HCT116 (cell line): ENCODE results near the gene DAND5. TPM values are rescaled to one million over a fixed set of nuclear protein-coding genes. Genes with fewer than 3 reads are reported as not detected.

Experiments
- ATAC-seq: fragments of 200-7000 bp; cut with Tn5 transposase; 2 replicates; pipeline ENCODE4 v1.9.1; 2020; ENCODE audit warnings: mild to moderate bottlenecking, moderate library complexity
- BruUV-seq: library from RNA; stranded (reverse); fragments of 400-500 nt; replicated peaks from 2 replicates; lab custom pipeline; 2021; lab: Mats Ljungman, UMichigan
- CTCF ChIA-PET: fragments of 300-600 bp; sonication (Branson Sonifier 250); formaldehyde crosslinking; loops from one replicate; lab custom pipeline; 2021; ENCODE audit warnings: antibody characterized with exemption; lab: Charles Lee
- POLR2A ChIA-PET: fragments of 300-600, 350-600 bp; sonication (Branson Sonifier 250); formaldehyde crosslinking; loops from one replicate; lab custom pipeline; 2021; ENCODE audit warnings: antibody characterized with exemption; lab: Charles Lee
- RAD21 ChIA-PET, 2 experiments: fragments of 300-600 bp; sonication (Branson Sonifier 250); formaldehyde crosslinking; loops; one replicate each; lab custom pipeline; 2023; ENCODE audit warnings: low total read pairs in 2 of 2; ENCODE audit not compliant: uncharacterized antibody in 2 of 2, unreplicated experiment in 2 of 2, low non-redundant PET in 1 of 2; lab: Charles Lee
- DNase-seq: peaks from one replicate; pipeline ENCODE4 v3.0.0-alpha.2; 2010; ENCODE audit warnings: low read depth, low spot score
- H2AFZ ChIP-seq: fragments of 200-600 bp; shearing (Covaris generic), sonication (generic); 2 replicates; pipeline ENCODE4 v1.6.1; 2017; ENCODE audit warnings: low read depth, mixed run types, mixed read lengths, antibody characterized with exemption, low read length; ENCODE audit not compliant: poor library complexity, severe bottlenecking
- H3K27ac ChIP-seq: 2 replicates; pipeline ENCODE4 v1.5.1; 2012; ENCODE audit warnings: low read depth, low read length
- H3K27me3 ChIP-seq: fragments of 200-600 bp; sonication (generic); 2 replicates; pipeline ENCODE4 v1.6.1; 2016; ENCODE audit warnings: mixed run types, low read length, mixed read lengths; ENCODE audit not compliant: insufficient read depth
- H3K36me3 ChIP-seq, 2 experiments: fragments of 200-500 bp in 1 of 2; fragments of 200-600 bp in 1 of 2; sonication (Bioruptor generic) in 1 of 2; sonication (generic) in 1 of 2; 2 replicates each; pipeline versions ENCODE4 v1.5.1 to v1.6.1; 2014 to 2016; ENCODE audit warnings: low read length in 2 of 2, inconsistent platforms in 1 of 2, mixed read lengths in 1 of 2, mixed run types in 1 of 2; ENCODE audit not compliant: insufficient read depth in 2 of 2, control insufficient read depth in 1 of 2
- H3K4me1 ChIP-seq, 2 experiments: fragments of 200-600 bp in 1 of 2; sonication (generic) in 1 of 2; 2 replicates each; pipeline versions ENCODE4 v1.5.1 to v1.6.1; 2012 to 2017; ENCODE audit warnings: low read length in 2 of 2, inconsistent platforms in 1 of 2, mild to moderate bottlenecking in 1 of 2, mixed read lengths in 1 of 2, mixed run types in 1 of 2, moderate library complexity in 1 of 2; ENCODE audit not compliant: insufficient read depth in 2 of 2, control insufficient read depth in 1 of 2
- H3K4me2 ChIP-seq: fragments of 200-600 bp; sonication (generic); 2 replicates; pipeline ENCODE4 v1.6.1; 2017; ENCODE audit warnings: mixed run types, low read length, mixed read lengths
- H3K4me3 ChIP-seq, 2 experiments: fragments of 200-600 bp in 1 of 2; sonication (generic) in 1 of 2; replicated peaks in 1 of 2; 2 replicates each; pipeline ENCODE4 v1.5.1; 2011 to 2016; ENCODE audit warnings: low read length in 2 of 2, control low read depth in 1 of 2, low read depth in 1 of 2, mild to moderate bottlenecking in 1 of 2, mixed read lengths in 1 of 2, mixed run types in 1 of 2
- H3K79me2 ChIP-seq: fragments of 200-600 bp; sonication (generic); 2 replicates; pipeline ENCODE4 v1.6.1; 2017; ENCODE audit warnings: mild to moderate bottlenecking, mixed run types, low read length, moderate library complexity, mixed read lengths; ENCODE audit not compliant: insufficient read depth
- H3K9ac ChIP-seq: fragments of 200-600 bp; sonication (generic); 2 replicates; pipeline ENCODE4 v1.6.1; 2016; ENCODE audit warnings: low read length, mixed read lengths
- H3K9me2 ChIP-seq: fragments of 200-600 bp; sonication (generic), shearing (Covaris generic); 2 replicates; pipeline ENCODE4 v1.6.1; 2017; ENCODE audit warnings: mixed run types, mild to moderate bottlenecking, moderate library complexity; ENCODE audit not compliant: insufficient read depth
- H3K9me3 ChIP-seq, 2 experiments: fragments of 200-500 bp in 1 of 2; fragments of 200-600 bp in 1 of 2; sonication (Bioruptor generic) in 1 of 2; sonication (generic) in 1 of 2; 2 replicates each; pipeline ENCODE4 v1.6.1; 2014 to 2017; ENCODE audit warnings: low read length in 2 of 2, mixed read lengths in 2 of 2, inconsistent platforms in 1 of 2, low read depth in 1 of 2, mild to moderate bottlenecking in 1 of 2, mixed run types in 1 of 2, moderate library complexity in 1 of 2; ENCODE audit not compliant: control insufficient read depth in 1 of 2, insufficient read depth in 1 of 2
- H4K20me1 ChIP-seq: fragments of 200-600 bp; sonication (generic), shearing (Covaris generic); 2 replicates; pipeline ENCODE4 v1.6.1; 2017; ENCODE audit warnings: mixed run types, mild to moderate bottlenecking, moderate library complexity; ENCODE audit not compliant: insufficient read depth
- CBX3 ChIP-seq: IDR thresholded peaks from 2 replicates; pipeline ENCODE4 v1.6.1; 2012; ENCODE audit warnings: low read depth
- CEBPB ChIP-seq: IDR thresholded peaks from 2 replicates; pipeline ENCODE4 v1.6.1; 2012; ENCODE audit warnings: low read depth
- EGR1 ChIP-seq: IDR thresholded peaks from 2 replicates; pipeline ENCODE4 v1.6.1; 2012; ENCODE audit warnings: low read depth
- EZH2phosphoT487 ChIP-seq: fragments of 200-600 bp; IDR thresholded peaks from 2 replicates; pipeline ENCODE4 v1.6.1; 2018; ENCODE audit warnings: antibody characterized with exemption, borderline replicate concordance
- FOSL1 ChIP-seq: IDR thresholded peaks from 2 replicates; pipeline ENCODE4 v1.6.1; 2012; ENCODE audit warnings: low read depth
- POLR2A ChIP-seq: IDR thresholded peaks from 2 replicates; pipeline ENCODE4 v1.7.0; 2011; ENCODE audit warnings: borderline replicate concordance; ENCODE audit not compliant: insufficient read depth, insufficient read length; ENCODE audit errors: extremely low read depth
- SRF ChIP-seq: IDR thresholded peaks from 2 replicates; pipeline ENCODE4 v1.6.1; 2012; ENCODE audit warnings: low read depth
- ZFX ChIP-seq: fragments of 450-650 bp; IDR thresholded peaks from 2 replicates; pipeline ENCODE4 v1.6.1; 2017
- ZNF274 ChIP-seq: fragments of 200-500 bp; sonication (Bioruptor generic); IDR thresholded peaks from 2 replicates; pipeline ENCODE4 v1.6.1; 2014; ENCODE audit warnings: mild to moderate bottlenecking, low read depth, low read length, inconsistent platforms
- intact Hi-C: fragments of 100-400 bp; cut with micrococcal nuclease; formaldehyde crosslinking; loops from 2 replicates; pipeline ENCODE4 v1.10.0; 2022
- total RNA-seq: library from RNA; stranded (reverse); gene quantifications from one replicate; pipeline ENCODE4 v1.2.1, GENCODE V29; 2021; ENCODE audit not compliant: unreplicated experiment
- TF ChIP-seq, protein P1 (sequence below): IDR thresholded peaks from 2 replicates; pipeline ENCODE4 v1.6.1; 2012
- TF ChIP-seq, protein P2 (sequence below): IDR thresholded peaks from 2 replicates; pipeline ENCODE4 v1.6.1; 2011; ENCODE audit warnings: mild to moderate bottlenecking, low read length, moderate library complexity; ENCODE audit not compliant: insufficient replicate concordance; ENCODE audit errors: extremely low read depth

The DAND5 gene
- total RNA-seq, 1 experiment from 2014 or later: 0.25 TPM

DNA sequence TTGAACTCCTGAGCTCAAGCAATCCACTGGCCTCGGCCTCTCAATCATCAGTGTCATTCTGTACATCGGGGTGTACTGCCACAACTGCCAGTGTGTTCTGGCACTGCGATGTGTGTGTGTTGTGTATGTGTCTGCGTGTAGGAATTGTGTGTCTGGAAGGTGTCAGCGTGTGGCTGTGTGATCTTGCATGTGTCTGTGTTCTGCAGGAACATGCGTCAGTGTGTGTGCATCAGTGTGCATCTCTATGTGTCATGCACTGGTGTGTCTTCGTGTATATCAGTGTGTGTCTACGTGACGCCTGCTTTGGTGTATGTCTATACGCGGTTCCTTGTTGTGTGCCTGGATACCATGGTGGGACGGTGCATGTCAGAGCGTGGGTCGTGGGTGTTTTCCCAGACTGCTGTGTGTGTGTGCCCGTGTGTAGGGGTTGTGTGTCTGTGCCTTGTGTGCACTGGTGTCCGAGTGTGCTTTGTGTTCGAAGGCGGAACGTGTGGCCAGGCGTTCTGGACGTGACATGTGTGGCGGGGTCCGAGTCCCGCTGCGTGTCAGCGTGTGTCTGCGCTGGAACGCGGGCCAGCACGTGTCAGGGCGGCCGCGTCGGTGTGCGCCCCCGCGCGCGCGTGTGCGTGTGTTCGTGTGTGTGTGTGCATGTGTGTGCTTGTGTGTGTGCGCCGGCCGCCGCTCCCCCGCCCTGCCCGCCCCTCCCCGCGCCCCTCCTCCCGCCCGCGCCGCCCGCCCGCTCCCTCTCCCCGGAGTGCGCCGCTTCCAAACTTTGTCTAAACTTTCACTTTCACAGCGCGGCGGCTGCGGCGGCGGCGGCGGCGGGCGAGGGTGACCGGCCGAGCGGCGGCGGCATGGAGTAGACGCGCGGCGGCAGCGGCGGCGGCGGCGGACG lies 25.6 kb downstream of the DAND5 start, which contains the start of gene NFIX:
TSS of gene NFIX (plus strand) at position 775 of the 895 bp plus-strand sequence. CDS start 363 bp downstream, outside the sequence.
- Histone ChIP-seq H3K27me3 (no peaks in the 10 kb centered on the region), H3K9me3 (no peaks in the 10 kb centered on the region), H3K9me2 (no peaks in the 10 kb centered on the region)
- ChIA-PET POLR2A (no interaction called here), RAD21 (no interaction called here)
- peak; percentile 44 for ATAC-seq
- TF ChIP-seq EGR1: no peak
- TF ChIP-seq CBX3: no peak
- TF ChIP-seq, protein P1, sequence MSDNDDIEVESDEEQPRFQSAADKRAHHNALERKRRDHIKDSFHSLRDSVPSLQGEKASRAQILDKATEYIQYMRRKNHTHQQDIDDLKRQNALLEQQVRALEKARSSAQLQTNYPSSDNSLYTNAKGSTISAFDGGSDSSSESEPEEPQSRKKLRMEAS: peak; percentile 68
- no peak for TF ChIP-seq FOSL1
- TF ChIP-seq POLR2A: no peak
- TF ChIP-seq, all 23 proteins: peak for 1
- no peak for DNase-seq
- Histone ChIP-seq H4K20me1 (no peaks in the 10 kb centered on the region), H3K27ac (peak within 1 kb of the TSS; percentile 71; the same call in 1 of the 2 replicates), H3K4me3 (peak within 1 kb of the TSS; percentile 65 to 81), H3K4me2 (peak within 1 kb of the TSS; percentile 96), H3K36me3 (peaks cover 0 to 5% of the 10 kb centered on the region in 2 experiments; a peak in 1 of 4 replicates), H3K79me2 (peaks cover 17% of the 10 kb centered on the region; the same call in 1 of the 2 replicates), H3K9ac (peak within 1 kb of the TSS; percentile 78), H3K4me1 (peaks cover 5 to 17% of the 10 kb centered on the region in 2 experiments; a peak in 3 of 4 replicates), H2AFZ (no peak within 1 kb of the TSS)
- CTCF ChIA-PET: no interaction called here
- intact Hi-C loops: no loop called here
- no TSS peak for BruUV-seq

DNA sequence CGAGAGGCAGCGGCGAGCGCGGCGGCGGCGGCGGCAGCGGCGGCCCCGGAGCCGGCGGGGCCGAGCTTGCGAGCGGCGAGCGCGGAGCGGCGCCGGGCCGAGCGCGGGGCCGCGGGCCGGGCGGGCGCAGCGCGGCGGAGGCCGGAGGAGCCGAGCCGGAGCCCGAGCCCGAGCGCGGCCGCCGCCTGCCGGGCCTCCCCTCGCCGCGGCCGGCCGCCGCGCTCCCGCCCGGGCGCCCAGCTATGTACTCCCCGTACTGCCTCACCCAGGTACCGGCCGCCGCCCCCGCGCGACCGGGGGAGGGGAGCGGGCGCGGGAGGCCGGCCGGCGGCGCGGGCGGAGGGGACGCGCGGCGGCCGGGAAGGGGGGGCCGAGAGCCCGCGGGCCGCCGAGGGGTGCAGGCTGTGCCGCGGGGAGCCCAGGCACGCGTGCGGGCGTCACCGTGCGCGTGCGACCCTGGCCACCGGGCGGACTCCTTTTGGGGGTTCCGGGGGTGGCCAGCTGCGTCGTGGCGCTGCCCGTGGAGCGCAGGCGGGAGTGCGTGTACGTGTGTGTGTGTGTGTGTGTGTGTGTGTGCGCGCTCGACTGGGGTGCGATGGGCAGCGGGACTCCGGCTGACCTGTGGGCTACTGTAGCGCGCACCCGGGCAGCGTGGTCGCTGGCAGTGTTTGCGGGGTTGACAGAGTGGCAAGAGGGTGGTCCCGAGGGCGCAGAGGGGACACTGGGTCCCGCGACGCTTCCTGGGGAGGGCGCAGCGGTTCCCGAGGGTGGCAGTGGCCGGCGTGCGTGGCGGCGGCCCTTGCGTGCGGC lies 26.4 kb downstream of the DAND5 start:
- ChIA-PET RAD21 (no interaction called here), POLR2A (no interaction called here), CTCF (no interaction called here)
- H4K20me1 ChIP-seq: no peaks in the 10 kb centered on the region
- H3K4me2 ChIP-seq: peak overlapping the region; percentile 96
- H2AFZ ChIP-seq: no peak overlapping the region
- DNase-seq (no peak), ATAC-seq (peak; percentile 51)
- peak overlapping the region; percentile 78 for H3K9ac ChIP-seq
- no peaks in the 10 kb centered on the region for H3K27me3 ChIP-seq
- BruUV-seq: no TSS peak
- H3K27ac ChIP-seq: peak overlapping the region; percentile 71; the same call in 1 of the 2 replicates
- intact Hi-C loops: no loop called here
- no peaks in the 10 kb centered on the region for H3K9me3 ChIP-seq
- no peaks in the 10 kb centered on the region for H3K9me2 ChIP-seq
- H3K36me3 ChIP-seq: peaks cover 0 to 5% of the 10 kb centered on the region in 2 experiments; a peak in 1 of 4 replicates
- H3K4me1 ChIP-seq: peaks cover 5 to 17% of the 10 kb centered on the region in 2 experiments; a peak in 3 of 4 replicates
- H3K4me3 ChIP-seq: peak overlapping the region; percentile 65 to 81
- no peak for TF ChIP-seq SRF
- TF ChIP-seq, protein P1: no peak; the same call in 1 of the 2 replicates
- TF ChIP-seq, protein P2, sequence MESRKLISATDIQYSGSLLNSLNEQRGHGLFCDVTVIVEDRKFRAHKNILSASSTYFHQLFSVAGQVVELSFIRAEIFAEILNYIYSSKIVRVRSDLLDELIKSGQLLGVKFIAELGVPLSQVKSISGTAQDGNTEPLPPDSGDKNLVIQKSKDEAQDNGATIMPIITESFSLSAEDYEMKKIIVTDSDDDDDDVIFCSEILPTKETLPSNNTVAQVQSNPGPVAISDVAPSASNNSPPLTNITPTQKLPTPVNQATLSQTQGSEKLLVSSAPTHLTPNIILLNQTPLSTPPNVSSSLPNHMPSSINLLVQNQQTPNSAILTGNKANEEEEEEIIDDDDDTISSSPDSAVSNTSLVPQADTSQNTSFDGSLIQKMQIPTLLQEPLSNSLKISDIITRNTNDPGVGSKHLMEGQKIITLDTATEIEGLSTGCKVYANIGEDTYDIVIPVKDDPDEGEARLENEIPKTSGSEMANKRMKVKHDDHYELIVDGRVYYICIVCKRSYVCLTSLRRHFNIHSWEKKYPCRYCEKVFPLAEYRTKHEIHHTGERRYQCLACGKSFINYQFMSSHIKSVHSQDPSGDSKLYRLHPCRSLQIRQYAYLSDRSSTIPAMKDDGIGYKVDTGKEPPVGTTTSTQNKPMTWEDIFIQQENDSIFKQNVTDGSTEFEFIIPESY: no peak
- no peak for TF ChIP-seq CEBPB
- no peak for TF ChIP-seq ZNF274
- TF ChIP-seq POLR2A: no peak
- peak; percentile 49; the same call in 1 of the 2 replicates for TF ChIP-seq ZFX
- no peak for TF ChIP-seq EZH2phosphoT487
- TF ChIP-seq, all 23 proteins: peak for 1
- peaks cover 17% of the 10 kb centered on the region; the same call in 1 of the 2 replicates for H3K79me2 ChIP-seq
